ENCODE data around the gene DDX18.
"Not testable (repeated sequence)": the region's sequence is repeated elsewhere in the genome, so short reads cannot be mapped to it uniquely, and the experiment has no call there.

DDX18 gene

DNA sequence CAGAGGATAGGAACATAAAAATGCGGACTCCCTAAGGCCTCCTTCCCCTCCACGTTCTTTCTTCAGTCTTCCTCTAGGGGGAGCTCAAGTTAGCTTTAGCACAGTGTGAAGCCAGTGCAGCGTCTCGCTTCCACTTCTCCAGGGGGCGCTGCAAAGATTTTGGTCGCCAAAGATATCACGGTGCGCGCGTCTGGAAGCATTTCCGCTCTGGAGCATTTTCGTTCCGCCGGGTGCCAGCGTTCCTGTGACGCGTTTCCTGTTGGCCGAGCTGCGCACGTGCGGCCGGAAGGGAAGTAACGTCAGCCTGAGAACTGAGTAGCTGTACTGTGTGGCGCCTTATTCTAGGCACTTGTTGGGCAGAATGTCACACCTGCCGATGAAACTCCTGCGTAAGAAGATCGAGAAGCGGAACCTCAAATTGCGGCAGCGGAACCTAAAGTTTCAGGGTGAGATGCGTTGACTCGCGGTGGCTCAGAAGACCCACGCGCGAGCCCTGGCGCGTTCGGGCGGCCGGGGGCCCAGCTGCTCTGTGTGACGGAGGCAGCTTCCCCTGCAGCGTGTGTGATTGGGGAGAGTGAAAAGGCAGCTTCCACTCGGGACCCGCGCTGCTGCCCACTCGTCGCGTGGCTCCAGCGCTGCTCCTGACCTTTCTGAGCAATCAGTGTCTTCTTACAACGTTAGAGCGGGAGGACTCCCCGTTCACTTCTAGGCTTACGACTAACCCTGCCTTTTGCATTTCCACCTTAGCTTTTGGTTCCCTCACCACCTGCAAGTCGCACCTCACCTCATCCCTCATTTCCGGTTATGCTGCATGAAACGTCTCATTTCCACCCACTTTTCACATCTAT lies at the start of gene DDX18:
Gene DDX18, plus strand, starts transcription at position 275 of the 848 bp plus-strand sequence. Its CDS starts 87 bp downstream, at position 362.
- peak; percentile 99 for DNase-seq

DNA sequence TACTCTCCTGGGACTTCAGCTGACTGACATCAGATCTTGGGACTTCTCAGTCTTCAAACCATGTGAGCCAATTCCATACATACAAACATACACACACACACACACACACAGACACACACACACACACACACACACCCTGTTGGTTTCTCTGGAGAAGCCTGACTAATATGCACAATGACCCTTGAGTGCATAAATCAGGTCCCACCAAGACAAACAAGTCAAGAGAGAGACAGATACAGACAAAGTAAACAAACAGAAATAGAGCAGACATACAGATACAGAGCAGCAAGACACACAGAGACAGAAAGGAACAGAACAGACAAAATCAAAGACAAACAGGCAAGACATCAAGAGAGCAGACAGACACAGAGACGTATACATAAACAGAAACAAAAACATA lies 43.8 kb upstream of the DDX18 start:
- DNase-seq, result no peak

GRCh38 chr2:117771969-117772630 lies 42.4 kb upstream of the DDX18 start:
- peak; percentile 10 for DNase-seq

DNA sequence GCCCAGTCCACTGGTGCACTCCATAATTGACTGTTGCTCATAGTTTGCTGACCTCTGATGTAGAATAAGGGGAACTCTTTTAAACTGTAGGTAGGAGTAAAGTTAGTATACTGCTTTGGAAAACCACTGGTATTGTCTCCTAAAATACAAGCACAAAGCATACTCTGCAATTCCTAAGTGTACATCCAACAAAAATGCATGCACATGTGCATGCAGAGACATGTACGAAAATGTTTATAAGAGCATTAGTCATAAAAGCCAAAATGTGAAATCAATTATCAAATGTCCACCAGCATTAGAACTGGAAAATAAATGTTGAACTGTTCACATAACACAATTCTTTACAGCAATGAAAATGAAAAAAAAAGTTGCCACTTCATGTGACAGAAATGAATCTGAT lies 39.8 kb upstream of the DDX18 start:
- DNase-seq, result no peak

GRCh38 chr2:117775703-117776219 lies 38.7 kb upstream of the DDX18 start:
- DNase-seq, result no peak

GRCh38 chr2:117776888-117777287 lies 37.6 kb upstream of the DDX18 start:
- DNase-seq, result no peak

GRCh38 chr2:117785740-117786139 lies 28.8 kb upstream of the DDX18 start:
- peak; percentile 43 for DNase-seq

DNA sequence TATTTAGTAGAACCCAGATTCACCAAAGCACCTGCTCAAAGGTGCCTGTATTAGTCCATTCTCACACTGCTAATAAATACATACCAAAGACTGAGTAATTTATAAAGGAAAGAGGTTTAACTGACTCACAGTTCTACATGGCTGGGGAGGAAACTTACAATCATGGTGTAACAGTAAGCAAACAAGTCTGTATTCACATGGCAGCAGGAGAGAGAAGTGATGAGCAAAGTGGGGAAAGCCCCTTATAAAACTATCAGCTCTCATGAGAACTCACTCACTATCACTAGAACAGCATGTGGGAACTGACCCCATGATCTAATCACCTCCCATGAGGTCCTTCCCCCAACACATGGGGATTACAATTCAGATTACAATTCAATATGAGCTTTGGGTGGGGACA lies 28.0 kb upstream of the DDX18 start:
- DNase-seq, result no peak

DNA sequence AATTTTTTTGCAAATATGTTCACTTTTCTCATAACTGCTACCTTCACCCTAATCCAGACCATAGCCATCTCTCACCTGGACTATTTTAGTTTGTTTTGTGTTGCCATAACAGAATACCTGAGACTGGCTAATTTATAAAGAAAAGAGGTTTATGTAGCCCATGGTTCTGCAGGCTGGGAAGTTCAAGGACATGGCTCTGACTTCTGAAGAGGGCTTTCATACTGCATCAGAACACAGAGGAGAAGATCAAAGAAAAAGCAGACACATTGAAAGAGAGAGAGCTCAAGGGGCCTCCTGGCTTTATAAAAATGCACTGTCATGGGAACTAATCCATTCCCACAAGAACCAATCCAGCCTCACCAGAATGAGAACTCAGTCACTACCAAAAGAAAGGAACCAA lies 25.0 kb upstream of the DDX18 start:
- no peak for DNase-seq

DNA sequence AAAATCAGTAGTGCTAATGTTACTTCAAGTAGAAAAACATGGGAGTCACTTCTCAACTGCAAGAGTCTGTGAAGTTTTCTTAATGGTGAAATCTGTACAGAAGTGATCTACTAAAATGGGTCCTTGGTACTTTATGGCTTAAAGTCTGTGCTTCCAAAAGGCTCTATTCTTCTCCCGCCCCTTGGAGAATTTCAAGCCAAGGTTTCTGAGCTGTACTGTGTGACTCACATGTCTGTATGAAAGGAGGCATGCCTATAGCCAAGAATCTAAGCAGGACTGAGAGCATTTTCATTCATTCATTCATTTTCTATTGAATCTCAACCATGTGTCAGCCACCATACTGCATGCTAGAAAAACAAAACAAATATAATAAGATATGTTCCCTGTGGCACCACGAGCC lies 19.8 kb upstream of the DDX18 start:
- DNase-seq, result no peak

- DNase-seq, result no peak
Observed at GRCh38 chr2:117801826-117802225, 12.7 kb upstream of the DDX18 start.

- not testable (repeated sequence) for DNase-seq
Observed at GRCh38 chr2:117803644-117804325, 10.7 kb upstream of the DDX18 start.

GRCh38 chr2:117812443-117812842 lies 2.0 kb upstream of the DDX18 start:
- no peak for DNase-seq

DNA sequence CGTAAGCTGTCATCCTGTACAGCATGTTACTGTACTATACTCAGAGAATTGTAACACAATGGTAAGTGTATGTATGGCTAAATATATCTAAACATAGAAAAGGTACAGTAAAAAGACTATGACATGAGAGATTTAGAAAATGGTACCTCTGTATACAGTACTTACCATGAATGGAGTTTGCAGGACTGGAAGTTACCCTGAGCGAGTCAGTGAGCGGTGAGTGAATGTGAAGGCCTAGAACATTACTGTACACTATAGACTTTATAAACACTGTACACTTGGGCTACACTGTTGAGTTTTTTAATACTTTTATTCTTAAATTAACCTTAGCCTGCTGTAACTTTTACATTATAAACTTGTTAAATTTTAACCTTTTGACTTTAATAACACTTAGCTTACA lies 1.5 kb downstream of the DDX18 start:
- DNase-seq, result no peak

- DNase-seq, result no peak
Observed at GRCh38 chr2:117818921-117819320, 4.4 kb downstream of the DDX18 start.

- DNase-seq, result no peak
Observed at GRCh38 chr2:117820444-117820843, 6.0 kb downstream of the DDX18 start.

DNA sequence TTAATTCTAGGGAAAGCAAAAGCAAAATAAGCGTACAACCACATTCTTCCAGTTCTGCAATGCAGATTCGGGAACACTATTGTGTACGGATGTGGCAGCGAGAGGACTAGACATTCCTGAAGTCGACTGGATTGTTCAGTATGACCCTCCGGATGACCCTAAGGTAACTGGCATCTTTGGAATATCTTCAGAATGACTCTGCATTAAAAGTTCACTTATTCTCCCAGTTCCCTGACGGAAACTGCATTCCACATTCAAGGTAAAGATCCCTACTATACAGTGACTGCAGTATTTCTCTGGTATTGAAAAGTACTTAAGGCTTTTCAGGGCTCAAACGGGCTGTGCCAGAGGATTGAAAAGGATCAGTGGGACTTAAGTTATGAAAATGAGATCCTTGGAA lies 10.9 kb downstream of the DDX18 start:
- no peak for DNase-seq

- not testable (repeated sequence) for DNase-seq
Observed at GRCh38 chr2:117827464-117827863, 13.0 kb downstream of the DDX18 start.

- DNase-seq, result no peak
Observed at GRCh38 chr2:117828870-117829269, 14.4 kb downstream of the DDX18 start.

DNA sequence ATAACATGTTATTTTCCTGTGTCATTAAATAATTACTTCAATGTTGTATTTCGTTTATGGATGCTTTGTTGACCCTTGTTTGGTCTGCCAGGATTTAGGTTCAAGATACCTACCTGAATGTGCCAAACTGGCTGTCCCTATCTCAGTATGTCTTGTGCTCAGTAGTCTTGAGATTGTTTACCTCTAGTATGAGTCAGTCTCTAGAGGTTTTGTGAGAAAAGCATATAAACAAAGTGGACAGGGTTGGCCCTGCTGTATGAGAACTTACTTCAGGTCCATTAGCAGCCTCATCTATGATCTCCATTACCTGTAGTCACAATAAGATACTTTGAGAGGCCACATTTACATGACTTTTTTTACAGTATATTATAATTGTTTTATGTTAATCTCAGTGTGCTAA lies 17.8 kb downstream of the DDX18 start:
- no peak for DNase-seq

- no peak for DNase-seq
Observed at GRCh38 chr2:117832905-117833613, 18.6 kb downstream of the DDX18 start.

DNA sequence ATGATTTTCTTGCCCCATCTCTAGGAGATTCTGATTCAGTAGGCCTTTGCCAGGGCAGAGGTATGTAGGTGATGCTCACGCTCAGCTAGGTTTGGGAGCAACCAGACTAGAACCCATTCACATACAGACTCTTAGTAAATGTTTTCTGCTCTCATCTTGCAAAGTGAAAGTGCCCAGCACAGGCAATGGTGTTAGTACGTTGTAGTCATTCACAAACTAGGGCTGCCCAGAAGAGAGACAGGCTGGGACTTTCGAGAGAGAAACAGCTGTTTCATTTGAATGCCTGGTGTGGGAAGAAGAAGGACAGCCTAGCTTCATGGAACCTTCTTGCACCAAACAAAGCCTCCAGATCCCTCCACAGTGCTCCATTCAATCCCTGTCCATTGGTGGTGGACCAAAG lies 19.4 kb downstream of the DDX18 start:
- DNase-seq, result no peak

DNA sequence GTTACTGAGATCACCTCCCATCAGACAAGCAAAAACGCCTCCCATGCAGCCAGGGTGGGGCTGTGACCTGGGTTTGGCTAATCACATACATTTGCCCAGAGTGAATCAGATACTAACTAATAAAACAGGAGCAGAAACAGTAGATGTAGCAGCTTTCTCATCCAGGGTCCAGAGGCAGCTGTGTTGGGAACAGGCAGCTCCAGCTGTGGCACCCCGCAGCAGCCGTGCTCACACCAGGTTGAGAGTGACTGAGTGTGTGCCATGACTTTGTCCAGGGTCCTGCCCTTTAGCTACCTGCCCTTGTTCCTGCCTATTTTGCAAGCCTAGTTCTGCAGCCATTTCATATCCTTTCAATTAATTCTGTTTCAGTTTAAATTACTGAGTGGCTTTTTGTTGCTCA lies 20.5 kb downstream of the DDX18 start:
- DNase-seq, result no peak
